Upper lobe of right lung (tissue), 1 donor: ENCODE results near the gene HES7. TPM values are rescaled to one million over a fixed set of nuclear protein-coding genes. Genes with fewer than 3 reads are reported as not detected.

ENCODE experiments used
- ATAC-seq: fragments of 200-7000 bp; cut with Tn5 transposase; one replicate; pipeline ENCODE4 v1.9.1; 2020; ENCODE audit warnings: mild to moderate bottlenecking, moderate library complexity
- DNase-seq: peaks from one replicate; pipeline ENCODE4 v3.0.0-alpha.2; 2020
- H3K27ac ChIP-seq: fragments of 200-600 bp; one replicate; pipeline ENCODE4 v1.8.0; 2022
- H3K27me3 ChIP-seq: fragments of 200-600 bp; one replicate; pipeline ENCODE4 v1.8.0; 2022; ENCODE audit warnings: mild to moderate bottlenecking
- H3K36me3 ChIP-seq: fragments of 200-600 bp; one replicate; pipeline ENCODE4 v1.8.0; 2022
- H3K4me1 ChIP-seq: fragments of 200-600 bp; one replicate; pipeline ENCODE4 v1.8.0; 2022
- H3K4me3 ChIP-seq: fragments of 200-600 bp; one replicate; pipeline ENCODE4 v1.8.0; 2022; ENCODE audit warnings: mild to moderate bottlenecking
- H3K9me3 ChIP-seq: fragments of 200-600 bp; one replicate; pipeline ENCODE4 v1.8.0; 2022
- intact Hi-C: fragments of 100-400 bp; cut with DNase I; formaldehyde crosslinking; loops from one replicate; pipeline ENCODE4 v1.11.0; 2022
- total RNA-seq: library from RNA; stranded (reverse); fragmentation: NEBNext Ultra II Directional; extraction: Animal tissue kit (Norgen Biotek cat#: 25700); gene quantifications from one replicate; pipeline ENCODE4 v1.2.1, GENCODE V29; 2021
- TF ChIP-seq, protein P1 (sequence below): fragments of 200-600 bp; IDR thresholded peaks from one replicate; pipeline ENCODE4 v1.8.0; 2022; ENCODE audit warnings: antibody characterized with exemption
- donor health status: DM: no; HTN: yes; CAD: no; lungs with severe emphysema.

HES7 gene
- total RNA-seq, 1 donor from 2014 or later, result not detected

DNA sequence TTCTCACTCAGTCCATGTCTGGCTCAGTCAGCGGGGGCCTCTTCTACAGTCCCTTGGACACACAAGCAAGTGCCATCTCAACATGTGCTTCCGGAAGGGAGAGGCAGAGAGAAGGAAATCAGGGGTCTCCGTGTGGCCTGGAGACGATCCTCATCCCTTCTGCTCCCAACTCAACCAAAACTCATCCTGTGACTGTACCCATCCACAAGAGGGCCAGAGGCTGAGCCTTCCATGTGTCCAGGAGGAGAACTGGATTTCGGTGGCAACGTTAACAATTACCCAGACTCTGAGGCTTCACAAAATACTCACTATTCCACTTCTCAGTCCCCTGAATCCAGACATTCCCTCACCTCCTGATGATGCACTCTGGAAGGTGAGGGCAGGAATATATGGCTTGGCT, 28.5 kb downstream of the HES7 start:
- intact Hi-C loops, result no loop called here
- TF ChIP-seq, protein P1, sequence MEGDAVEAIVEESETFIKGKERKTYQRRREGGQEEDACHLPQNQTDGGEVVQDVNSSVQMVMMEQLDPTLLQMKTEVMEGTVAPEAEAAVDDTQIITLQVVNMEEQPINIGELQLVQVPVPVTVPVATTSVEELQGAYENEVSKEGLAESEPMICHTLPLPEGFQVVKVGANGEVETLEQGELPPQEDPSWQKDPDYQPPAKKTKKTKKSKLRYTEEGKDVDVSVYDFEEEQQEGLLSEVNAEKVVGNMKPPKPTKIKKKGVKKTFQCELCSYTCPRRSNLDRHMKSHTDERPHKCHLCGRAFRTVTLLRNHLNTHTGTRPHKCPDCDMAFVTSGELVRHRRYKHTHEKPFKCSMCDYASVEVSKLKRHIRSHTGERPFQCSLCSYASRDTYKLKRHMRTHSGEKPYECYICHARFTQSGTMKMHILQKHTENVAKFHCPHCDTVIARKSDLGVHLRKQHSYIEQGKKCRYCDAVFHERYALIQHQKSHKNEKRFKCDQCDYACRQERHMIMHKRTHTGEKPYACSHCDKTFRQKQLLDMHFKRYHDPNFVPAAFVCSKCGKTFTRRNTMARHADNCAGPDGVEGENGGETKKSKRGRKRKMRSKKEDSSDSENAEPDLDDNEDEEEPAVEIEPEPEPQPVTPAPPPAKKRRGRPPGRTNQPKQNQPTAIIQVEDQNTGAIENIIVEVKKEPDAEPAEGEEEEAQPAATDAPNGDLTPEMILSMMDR, result no peak
- ATAC-seq (no peak), DNase-seq (no peak)
- H3K9me3 ChIP-seq, result no peaks in the 10 kb centered on the region
- no peak overlapping the region for H3K27ac ChIP-seq
- H3K27me3 ChIP-seq, result peaks cover 9% of the 10 kb centered on the region
- no peaks in the 10 kb centered on the region for H3K4me1 ChIP-seq
- no peaks in the 10 kb centered on the region for H3K36me3 ChIP-seq
- H3K4me3 ChIP-seq, result no peak overlapping the region

DNA sequence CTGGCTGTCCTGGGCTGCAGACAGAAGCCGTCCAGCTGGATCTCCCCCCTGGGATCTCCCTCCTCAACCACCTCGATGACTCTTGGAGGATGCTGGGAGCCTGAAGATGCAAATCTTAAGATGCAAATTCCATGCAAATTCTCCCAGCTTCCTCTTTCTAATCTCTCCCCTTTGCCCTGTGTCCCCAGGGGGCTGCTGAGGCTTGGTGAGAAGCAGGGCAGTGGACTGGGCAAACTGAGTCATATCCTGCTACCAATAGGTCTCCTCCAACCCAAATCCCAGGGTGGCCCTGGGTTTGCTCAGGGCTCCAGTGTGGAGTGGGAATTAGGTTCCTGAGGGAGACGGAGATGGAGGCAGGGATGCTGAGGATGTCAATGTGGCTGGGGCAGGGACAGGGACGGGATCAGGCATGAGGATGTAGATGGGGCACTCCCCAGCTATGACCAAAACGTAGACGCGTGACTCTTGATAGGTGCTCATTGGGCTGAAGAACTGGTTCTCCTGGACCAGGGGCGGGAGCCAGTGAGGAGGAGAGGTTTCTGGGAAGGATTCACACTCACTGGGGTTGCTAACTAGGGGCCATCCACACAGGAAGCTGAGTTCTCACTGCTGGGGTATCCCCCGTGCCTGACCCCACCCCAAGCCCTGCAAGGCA, 32.7 kb downstream of the HES7 start:
- no peaks in the 10 kb centered on the region for H3K36me3 ChIP-seq
- H3K4me1 ChIP-seq, result no peaks in the 10 kb centered on the region
- DNase-seq (no peak), ATAC-seq (no peak)
- H3K4me3 ChIP-seq, result no peak overlapping the region
- H3K9me3 ChIP-seq, result no peaks in the 10 kb centered on the region
- no peak overlapping the region for H3K27ac ChIP-seq
- H3K27me3 ChIP-seq, result peaks cover 14% of the 10 kb centered on the region
- intact Hi-C loops, result no loop called here
- TF ChIP-seq, protein P1, result no peak

DNA sequence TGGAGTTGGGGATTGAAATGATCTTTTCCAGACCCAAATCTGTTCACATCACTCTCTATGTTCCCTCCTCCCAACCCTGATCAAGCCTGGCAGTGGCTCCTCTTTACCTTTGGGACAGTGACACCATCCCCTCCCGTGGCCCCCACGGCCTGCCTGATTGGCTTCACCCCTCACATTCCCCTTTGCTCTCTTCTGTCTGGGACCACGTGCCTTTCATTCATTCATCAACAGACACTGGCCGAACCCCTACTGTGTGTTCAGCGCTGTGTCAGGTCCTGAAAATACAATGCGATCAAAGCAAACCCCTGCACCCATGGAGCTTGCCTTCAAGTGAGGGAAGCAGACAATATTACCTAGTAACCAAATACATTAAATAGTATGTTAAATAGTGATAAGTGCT, 34.2 kb downstream of the HES7 start:
- Histone ChIP-seq H3K27me3 (peaks cover 15% of the 10 kb centered on the region), H3K4me3 (no peak overlapping the region), H3K4me1 (no peaks in the 10 kb centered on the region), H3K9me3 (no peaks in the 10 kb centered on the region), H3K27ac (no peak overlapping the region), H3K36me3 (no peaks in the 10 kb centered on the region)
- TF ChIP-seq, protein P1, result no peak
- DNase-seq, result no peak
- ATAC-seq, result no peak
- intact Hi-C loops, result no loop called here

DNA sequence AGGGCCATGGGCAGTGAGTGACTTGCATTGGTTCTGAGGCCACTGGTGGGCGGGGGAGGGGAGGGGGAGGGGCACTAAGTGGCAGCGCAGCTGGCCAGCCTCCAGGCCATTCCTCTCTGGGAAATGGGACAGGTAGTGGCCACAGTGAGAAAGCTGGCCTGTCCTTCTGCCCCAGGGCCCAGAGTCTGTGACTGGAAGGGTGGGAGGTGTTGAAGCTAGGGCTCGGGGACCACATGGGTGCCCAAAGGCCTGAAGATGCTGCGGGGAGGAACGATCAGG, 36.0 kb downstream of the HES7 start:
- H3K27ac ChIP-seq, result no peak overlapping the region
- no peaks in the 10 kb centered on the region for H3K4me1 ChIP-seq
- no peak overlapping the region for H3K4me3 ChIP-seq
- H3K9me3 ChIP-seq, result no peaks in the 10 kb centered on the region
- H3K36me3 ChIP-seq, result no peaks in the 10 kb centered on the region
- no peak for DNase-seq
- intact Hi-C loops, result no loop called here
- TF ChIP-seq, protein P1, result no peak
- ATAC-seq, result no peak
- peaks cover 22% of the 10 kb centered on the region for H3K27me3 ChIP-seq

DNA sequence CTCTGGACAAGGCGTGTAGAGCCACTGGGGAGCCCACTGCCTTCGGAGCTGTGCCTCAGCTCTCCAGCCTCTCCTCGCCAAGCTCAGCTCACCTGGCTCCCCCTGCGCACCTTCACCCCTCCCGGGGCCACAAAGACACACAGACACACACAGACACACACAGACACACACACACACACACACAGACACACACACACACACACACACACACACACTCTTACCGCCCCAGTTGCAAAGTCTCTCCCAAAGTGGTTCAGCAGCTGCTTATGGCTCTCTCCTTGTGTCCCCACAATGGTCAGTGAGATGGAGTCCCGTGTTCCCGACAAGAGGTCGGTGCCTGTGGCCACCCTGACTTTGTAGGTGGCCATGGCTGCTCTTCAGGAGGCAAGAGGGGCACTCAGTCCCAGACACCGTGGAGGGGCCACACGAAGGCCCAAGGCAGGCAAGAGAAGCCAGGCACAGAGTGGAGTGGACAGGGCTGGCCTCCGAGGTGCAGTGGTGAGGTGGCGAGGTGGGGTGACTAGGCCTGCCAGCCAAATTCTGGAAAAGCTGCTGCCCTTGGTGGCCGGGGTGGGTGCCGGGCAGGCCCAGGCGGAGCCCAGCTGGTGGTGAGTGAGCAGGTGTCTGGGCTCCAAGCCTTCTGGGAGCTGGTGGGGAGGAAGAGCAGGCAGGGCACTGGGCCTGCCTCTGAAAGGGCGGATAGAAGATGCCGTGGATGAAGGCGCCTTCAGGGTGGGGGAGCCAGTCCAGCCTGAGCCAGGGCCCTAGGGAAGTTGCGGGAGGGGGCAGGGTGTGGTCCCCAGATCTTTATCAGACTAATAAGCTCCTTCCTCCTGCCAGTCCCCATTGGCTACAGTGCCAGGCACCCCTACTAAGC, 36.6 kb downstream of the HES7 start, which contains the start of gene ALOX12B:
ALOX12B (minus strand) TSS at position 642 of the 877 bp plus-strand sequence; CDS start at position 368, 274 bp downstream.
- TF ChIP-seq, protein P1, result no peak
- Histone ChIP-seq H3K9me3 (no peaks in the 10 kb centered on the region), H3K4me1 (no peaks in the 10 kb centered on the region), H3K36me3 (no peaks in the 10 kb centered on the region), H3K27me3 (peaks cover 27% of the 10 kb centered on the region), H3K27ac (no peak within 1 kb of the TSS), H3K4me3 (no peak within 1 kb of the TSS)
- DNase-seq, result no peak
- intact Hi-C loops, result no loop called here
- peak; percentile 7 for ATAC-seq
